Activated CD4-positive, alpha-beta T cell treated with anti-CD3 and anti-CD28 coated beads, Interleukin-2, amount 10 ng/mL, durations not matched to agents 7 days and 5 days (primary cell): Measurements from ENCODE around the gene KLRG1. TPM values are rescaled to one million over a fixed set of nuclear protein-coding genes. Genes with fewer than 3 reads are reported as not detected.

Source experiments
- CTCF ChIA-PET: fragments of 350-600 bp; sonication (Branson Sonifier 250); formaldehyde crosslinking; loops from one replicate; lab custom pipeline; 2021; ENCODE audit warnings: antibody characterized with exemption; lab: Charles Lee
- POLR2A ChIA-PET: fragments of 350-600 bp; sonication (Branson Sonifier 250); formaldehyde crosslinking; loops from one replicate; lab custom pipeline; 2021; ENCODE audit warnings: antibody characterized with exemption; lab: Charles Lee
- DNase-seq: peaks from one replicate; pipeline ENCODE4 v3.0.0-alpha.2; 2020
- H3K27ac Mint-ChIP-seq: one replicate; pipeline ENCODE4 v1.8.0; 2021; ENCODE audit warnings: mild to moderate bottlenecking, moderate library complexity, mixed read lengths
- H3K27me3 Mint-ChIP-seq: one replicate; pipeline ENCODE4 v1.8.0; 2021; ENCODE audit warnings: mixed read lengths
- H3K36me3 Mint-ChIP-seq: one replicate; pipeline ENCODE4 v1.8.0; 2021; ENCODE audit warnings: low read depth, mixed read lengths
- H3K4me1 Mint-ChIP-seq: one replicate; pipeline ENCODE4 v1.8.0; 2021; ENCODE audit warnings: mixed read lengths
- H3K4me3 Mint-ChIP-seq: one replicate; pipeline ENCODE4 v1.8.0; 2021; ENCODE audit warnings: mild to moderate bottlenecking, moderate library complexity, mixed read lengths
- H3K9me3 Mint-ChIP-seq: one replicate; pipeline ENCODE4 v1.8.0; 2021; ENCODE audit warnings: mixed read lengths
- total RNA-seq, 2 experiments: library from RNA; stranded (reverse); gene quantifications; one replicate each; pipeline ENCODE4 v1.2.3, GENCODE V29; 2021

Gene KLRG1
- total RNA-seq, 2 experiments from 2014 or later, result 3.0 to 4.4 TPM

- H3K9me3 Mint-ChIP-seq, result no peaks in the 10 kb centered on the region
- no peak overlapping the region for H3K4me3 Mint-ChIP-seq
- H3K27ac Mint-ChIP-seq, result no peak overlapping the region
- peaks cover 8% of the 10 kb centered on the region for H3K4me1 Mint-ChIP-seq
- no peak for DNase-seq
- POLR2A ChIA-PET, result no interaction called here
- H3K27me3 Mint-ChIP-seq, result peaks cover 2% of the 10 kb centered on the region
- H3K36me3 Mint-ChIP-seq, result no peaks in the 10 kb centered on the region
- CTCF ChIA-PET, result no interaction called here
These were observed 63.3 kb downstream of the KLRG1 start for GRCh38 chr12:9052610-9053009.

Other genes with a start within 250 kb of the KLRG1 start
- not detected for gene A2ML1, start 166.9 kb upstream of the KLRG1 start, total RNA-seq
- gene PHC1, start 75.0 kb upstream of the KLRG1 start, total RNA-seq, result 10 to 100 TPM; 25.0 TPM
- 100 to 1,000 TPM; 181 to 224 TPM for gene M6PR, start 39.9 kb upstream of the KLRG1 start, total RNA-seq
- not detected for gene A2M, start 126.4 kb downstream of the KLRG1 start, total RNA-seq
- gene PZP, start 218.8 kb downstream of the KLRG1 start, total RNA-seq, result not detected